Progenitor cell of endocrine pancreas (in vitro differentiated cells): ENCODE results near the gene WSB2. TPM values are rescaled to one million over a fixed set of nuclear protein-coding genes. Genes with fewer than 3 reads are reported as not detected.

Experiments
- DNase-seq: peaks from one replicate; pipeline ENCODE4 v3.0.0; 2021; ENCODE audit warnings: low spot score; ENCODE audit not compliant: unreplicated experiment
- H3K27ac Mint-ChIP-seq: 2 replicates; pipeline ENCODE4 v1.8.0; 2021; ENCODE audit warnings: mild to moderate bottlenecking, moderate library complexity, mixed read lengths
- H3K27me3 Mint-ChIP-seq: 2 replicates; pipeline ENCODE4 v1.8.0; 2021; ENCODE audit warnings: mixed read lengths
- H3K36me3 Mint-ChIP-seq: 2 replicates; pipeline ENCODE4 v1.8.0; 2022; ENCODE audit warnings: mixed read lengths; ENCODE audit not compliant: insufficient read depth
- H3K4me1 Mint-ChIP-seq: 2 replicates; pipeline ENCODE4 v1.8.0; 2021; ENCODE audit warnings: low read depth, mixed read lengths
- H3K4me3 Mint-ChIP-seq: 2 replicates; pipeline ENCODE4 v1.8.0; 2021; ENCODE audit warnings: low read depth, mild to moderate bottlenecking, moderate library complexity, mixed read lengths
- H3K9me3 Mint-ChIP-seq: 2 replicates; pipeline ENCODE4 v1.8.0; 2021; ENCODE audit warnings: low read depth, mixed read lengths
- total RNA-seq: library from RNA; stranded (reverse); gene quantifications from 2 replicates; pipeline ENCODE4 v1.2.1, GENCODE V29; 2021
- TF ChIP-seq, protein P1 (sequence below): fragments of 200-600 bp; sonication (generic); IDR thresholded peaks from one replicate; pipeline ENCODE4 v1.5.0; 2021; ENCODE audit warnings: antibody characterized with exemption, mild to moderate bottlenecking; ENCODE audit not compliant: unreplicated experiment

The WSB2 gene
- total RNA-seq, 1 donor from 2014 or later: 46.9 TPM

DNA sequence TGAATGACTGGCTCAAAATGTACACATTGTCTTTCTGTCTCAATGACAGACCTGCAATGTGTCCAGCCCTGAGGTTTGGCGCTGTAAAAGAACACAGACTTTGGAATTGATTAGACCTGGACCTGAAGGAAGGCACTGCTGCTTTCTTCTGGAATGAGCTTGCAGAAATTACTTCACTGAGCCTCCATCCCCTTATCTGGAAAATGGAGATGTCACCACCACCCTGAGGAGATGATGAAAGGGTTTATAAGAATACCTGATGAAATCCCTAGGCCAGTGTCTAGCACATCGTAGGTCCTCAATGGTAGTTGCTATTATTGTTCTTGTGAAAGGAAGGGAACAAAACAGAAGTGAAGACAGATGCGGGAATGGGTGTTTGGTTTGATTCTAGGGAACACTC lies 9.7 kb upstream of the WSB2 start:
- H3K4me3 Mint-ChIP-seq: no peak overlapping the region
- no peak for DNase-seq
- peaks cover 14% of the 10 kb centered on the region for H3K36me3 Mint-ChIP-seq
- H3K27me3 Mint-ChIP-seq: no peaks in the 10 kb centered on the region
- H3K9me3 Mint-ChIP-seq: no peaks in the 10 kb centered on the region
- H3K27ac Mint-ChIP-seq: no peak overlapping the region
- H3K4me1 Mint-ChIP-seq: peaks cover 2% of the 10 kb centered on the region
- TF ChIP-seq, protein P1, sequence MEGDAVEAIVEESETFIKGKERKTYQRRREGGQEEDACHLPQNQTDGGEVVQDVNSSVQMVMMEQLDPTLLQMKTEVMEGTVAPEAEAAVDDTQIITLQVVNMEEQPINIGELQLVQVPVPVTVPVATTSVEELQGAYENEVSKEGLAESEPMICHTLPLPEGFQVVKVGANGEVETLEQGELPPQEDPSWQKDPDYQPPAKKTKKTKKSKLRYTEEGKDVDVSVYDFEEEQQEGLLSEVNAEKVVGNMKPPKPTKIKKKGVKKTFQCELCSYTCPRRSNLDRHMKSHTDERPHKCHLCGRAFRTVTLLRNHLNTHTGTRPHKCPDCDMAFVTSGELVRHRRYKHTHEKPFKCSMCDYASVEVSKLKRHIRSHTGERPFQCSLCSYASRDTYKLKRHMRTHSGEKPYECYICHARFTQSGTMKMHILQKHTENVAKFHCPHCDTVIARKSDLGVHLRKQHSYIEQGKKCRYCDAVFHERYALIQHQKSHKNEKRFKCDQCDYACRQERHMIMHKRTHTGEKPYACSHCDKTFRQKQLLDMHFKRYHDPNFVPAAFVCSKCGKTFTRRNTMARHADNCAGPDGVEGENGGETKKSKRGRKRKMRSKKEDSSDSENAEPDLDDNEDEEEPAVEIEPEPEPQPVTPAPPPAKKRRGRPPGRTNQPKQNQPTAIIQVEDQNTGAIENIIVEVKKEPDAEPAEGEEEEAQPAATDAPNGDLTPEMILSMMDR: no peak

DNA sequence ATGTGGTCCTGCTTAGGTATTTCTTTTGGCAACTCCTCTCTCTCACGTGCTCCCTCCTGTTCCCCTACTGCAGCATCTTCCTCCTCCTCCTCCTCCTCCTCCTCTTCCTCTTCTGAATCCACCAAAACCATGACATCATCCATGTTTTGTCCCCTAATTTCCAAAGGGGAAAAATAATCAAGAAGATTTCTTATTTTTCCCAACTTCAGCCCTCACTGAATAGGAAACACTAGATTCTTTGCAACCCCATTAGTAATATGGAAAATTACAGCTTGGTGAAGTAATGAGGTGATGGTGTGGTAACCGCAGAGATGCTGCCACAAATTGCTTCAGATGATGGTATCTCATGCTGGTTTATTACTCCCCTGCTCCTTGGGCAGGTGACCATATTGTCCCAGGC lies 7.5 kb upstream of the WSB2 start:
- TF ChIP-seq, protein P1: no peak
- H3K4me3 Mint-ChIP-seq: no peak overlapping the region
- no peaks in the 10 kb centered on the region for H3K27me3 Mint-ChIP-seq
- H3K36me3 Mint-ChIP-seq: peaks cover 14% of the 10 kb centered on the region
- no peak overlapping the region for H3K27ac Mint-ChIP-seq
- no peak for DNase-seq
- no peaks in the 10 kb centered on the region for H3K9me3 Mint-ChIP-seq
- peaks cover 11% of the 10 kb centered on the region for H3K4me1 Mint-ChIP-seq

DNA sequence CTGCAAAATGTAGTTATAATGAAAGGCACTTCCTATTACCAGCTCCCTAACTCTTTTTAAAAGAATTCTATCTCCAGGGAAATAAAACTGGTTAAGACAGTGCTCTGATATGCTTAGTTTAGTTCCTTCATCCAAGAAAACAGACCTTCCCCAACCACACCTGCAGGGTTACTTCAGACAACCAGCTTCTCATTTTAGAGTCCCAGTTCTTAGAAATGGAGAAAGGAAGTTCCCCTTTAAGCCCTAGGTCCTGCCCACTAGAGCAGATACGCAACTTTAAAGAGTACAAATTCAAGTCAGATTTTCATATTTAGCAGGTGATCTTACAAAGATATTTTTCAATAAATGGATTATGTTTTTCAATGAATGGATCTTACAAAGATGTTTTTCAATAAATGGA lies 4.4 kb upstream of the WSB2 start:
- DNase-seq: no peak
- no peaks in the 10 kb centered on the region for H3K27me3 Mint-ChIP-seq
- peaks cover 18% of the 10 kb centered on the region for H3K4me1 Mint-ChIP-seq
- H3K36me3 Mint-ChIP-seq: peaks cover 9% of the 10 kb centered on the region
- no peak overlapping the region for H3K27ac Mint-ChIP-seq
- no peak overlapping the region for H3K4me3 Mint-ChIP-seq
- H3K9me3 Mint-ChIP-seq: no peaks in the 10 kb centered on the region
- TF ChIP-seq, protein P1: no peak

DNA sequence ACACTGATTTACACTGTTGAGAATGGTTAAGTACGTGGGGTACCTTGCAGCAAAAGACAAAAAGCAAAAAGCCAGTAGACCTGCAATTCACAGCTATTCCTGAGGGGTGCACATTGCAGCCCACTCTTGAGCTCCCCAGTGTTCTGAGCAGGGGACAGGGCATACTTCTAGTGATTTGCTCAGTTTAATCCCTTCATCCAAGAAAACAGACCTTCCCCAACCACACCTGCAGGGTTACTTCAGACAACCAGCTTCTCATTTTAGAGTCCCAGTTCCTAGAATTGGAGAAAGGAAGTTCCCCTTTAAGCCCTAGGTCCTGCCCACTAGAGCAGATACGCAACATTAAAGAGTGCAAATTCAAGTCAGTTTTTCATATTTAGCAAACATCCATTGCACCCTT lies 3.6 kb upstream of the WSB2 start:
- TF ChIP-seq, protein P1: peak; percentile 45
- H3K4me1 Mint-ChIP-seq: peaks cover 25% of the 10 kb centered on the region
- peaks cover 9% of the 10 kb centered on the region for H3K36me3 Mint-ChIP-seq
- no peak for DNase-seq
- H3K9me3 Mint-ChIP-seq: no peaks in the 10 kb centered on the region
- H3K4me3 Mint-ChIP-seq: peak overlapping the region; percentile 32
- peak overlapping the region; percentile 15 for H3K27ac Mint-ChIP-seq
- H3K27me3 Mint-ChIP-seq: no peaks in the 10 kb centered on the region

DNA sequence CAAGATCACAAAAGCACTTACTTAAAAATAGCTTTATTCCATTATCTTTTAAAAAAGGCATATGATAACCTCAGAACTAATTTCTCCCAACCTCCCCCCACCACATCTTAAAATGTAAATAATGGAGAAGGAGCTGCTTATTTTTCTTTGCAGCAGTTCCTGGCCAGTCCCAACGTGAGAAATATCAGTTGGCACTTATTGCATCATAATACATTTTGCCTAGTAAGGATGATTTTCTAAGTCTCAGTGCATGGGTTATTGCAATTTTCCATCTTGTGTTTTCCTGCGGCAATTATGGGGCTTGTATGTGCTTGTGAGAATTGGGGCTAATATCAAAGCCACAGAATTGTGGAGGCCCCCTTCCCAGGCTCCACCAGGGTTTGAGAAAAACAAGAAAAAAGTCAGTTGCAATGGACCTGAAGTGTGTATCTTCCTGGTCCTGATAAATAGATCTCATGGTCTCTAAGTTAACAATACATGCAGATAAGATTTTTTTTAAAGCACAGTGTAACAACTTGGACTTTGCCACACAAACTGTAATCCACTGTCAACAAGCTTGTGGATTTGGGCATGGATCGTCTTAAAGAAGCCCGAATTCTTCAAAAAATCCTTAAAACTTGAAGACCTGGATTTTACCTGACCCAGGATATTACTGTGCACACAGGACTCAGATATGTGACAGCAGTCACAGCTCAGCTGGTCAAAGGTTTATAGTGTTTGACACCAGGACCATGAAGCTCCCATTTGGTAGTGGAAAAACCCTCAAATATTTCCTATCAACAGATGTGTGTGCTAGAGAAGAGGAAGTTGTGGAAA lies 2.8 kb upstream of the WSB2 start:
- peak overlapping the region; percentile 89 for H3K4me3 Mint-ChIP-seq
- H3K9me3 Mint-ChIP-seq: no peaks in the 10 kb centered on the region
- H3K27ac Mint-ChIP-seq: peak overlapping the region; percentile 94
- TF ChIP-seq, protein P1: no peak
- H3K27me3 Mint-ChIP-seq: no peaks in the 10 kb centered on the region
- DNase-seq: no peak
- H3K4me1 Mint-ChIP-seq: peaks cover 28% of the 10 kb centered on the region
- peaks cover 10% of the 10 kb centered on the region for H3K36me3 Mint-ChIP-seq
